ENCODE data around the gene DIDO1.

Gene DIDO1

DNA sequence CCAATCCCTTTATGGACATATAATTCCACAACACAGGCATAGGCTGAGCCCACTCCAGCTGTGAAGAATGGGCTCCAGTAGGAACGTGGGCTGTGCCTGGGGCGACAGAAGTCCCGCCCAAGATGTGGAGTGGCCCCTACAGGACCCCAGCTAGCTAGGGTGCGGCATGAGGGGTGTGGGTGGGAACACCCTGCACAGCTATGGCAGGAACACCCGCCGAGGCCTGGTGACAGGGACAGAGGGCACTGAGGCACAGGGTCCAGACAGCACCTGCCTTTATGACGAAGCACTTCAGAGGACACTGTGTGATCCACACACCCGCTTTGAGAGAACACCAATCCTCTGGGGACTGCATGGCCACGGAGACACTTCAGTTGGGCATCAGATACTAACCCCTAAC, 36.4 kb downstream of the DIDO1 start:
- Histone ChIP-seq H3K9me3 (ENCODE audit: insufficient read depth, low read length) (no peaks in the 10 kb centered on the region), H3K36me3 (ENCODE audit: low read length) (peaks cover 28% of the 10 kb centered on the region), H3K79me2 (ENCODE audit: insufficient read depth, low read length) (no peaks in the 10 kb centered on the region), H4K20me1 (ENCODE audit: low read depth, low read length) (no peaks in the 10 kb centered on the region), H3K9ac (ENCODE audit: low read length) (no peak overlapping the region), H3K27me3 (ENCODE audit: low read length) (no peaks in the 10 kb centered on the region), H3K27ac (ENCODE audit: low read depth, low read length) (no peak overlapping the region), H3K4me2 (ENCODE audit: low read depth, low read length, poor library complexity, severe bottlenecking) (no peak overlapping the region), H3F3A (ENCODE audit: insufficient read depth) (no peaks in the 10 kb centered on the region), H3K9me2 (replicated peaks; ENCODE audit: insufficient read depth, low read length) (no peaks in the 10 kb centered on the region), H2AFZ (ENCODE audit: low read depth, low read length, severe bottlenecking) (no peak overlapping the region), H3K4me3 (ENCODE audit: insufficient read depth, low read length, poor library complexity, severe bottlenecking) (no peak overlapping the region)
- TF ChIP-seq EZH2phosphoT487 (conservative IDR thresholded peaks at IDR 0.05; ENCODE audit: low read length), result no peak
- TF ChIP-seq, protein P1, sequence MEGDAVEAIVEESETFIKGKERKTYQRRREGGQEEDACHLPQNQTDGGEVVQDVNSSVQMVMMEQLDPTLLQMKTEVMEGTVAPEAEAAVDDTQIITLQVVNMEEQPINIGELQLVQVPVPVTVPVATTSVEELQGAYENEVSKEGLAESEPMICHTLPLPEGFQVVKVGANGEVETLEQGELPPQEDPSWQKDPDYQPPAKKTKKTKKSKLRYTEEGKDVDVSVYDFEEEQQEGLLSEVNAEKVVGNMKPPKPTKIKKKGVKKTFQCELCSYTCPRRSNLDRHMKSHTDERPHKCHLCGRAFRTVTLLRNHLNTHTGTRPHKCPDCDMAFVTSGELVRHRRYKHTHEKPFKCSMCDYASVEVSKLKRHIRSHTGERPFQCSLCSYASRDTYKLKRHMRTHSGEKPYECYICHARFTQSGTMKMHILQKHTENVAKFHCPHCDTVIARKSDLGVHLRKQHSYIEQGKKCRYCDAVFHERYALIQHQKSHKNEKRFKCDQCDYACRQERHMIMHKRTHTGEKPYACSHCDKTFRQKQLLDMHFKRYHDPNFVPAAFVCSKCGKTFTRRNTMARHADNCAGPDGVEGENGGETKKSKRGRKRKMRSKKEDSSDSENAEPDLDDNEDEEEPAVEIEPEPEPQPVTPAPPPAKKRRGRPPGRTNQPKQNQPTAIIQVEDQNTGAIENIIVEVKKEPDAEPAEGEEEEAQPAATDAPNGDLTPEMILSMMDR (IDR thresholded peaks at IDR 0.05; ENCODE audit: insufficient read depth, low read length, poor library complexity, severe bottlenecking), result no peak

DNA sequence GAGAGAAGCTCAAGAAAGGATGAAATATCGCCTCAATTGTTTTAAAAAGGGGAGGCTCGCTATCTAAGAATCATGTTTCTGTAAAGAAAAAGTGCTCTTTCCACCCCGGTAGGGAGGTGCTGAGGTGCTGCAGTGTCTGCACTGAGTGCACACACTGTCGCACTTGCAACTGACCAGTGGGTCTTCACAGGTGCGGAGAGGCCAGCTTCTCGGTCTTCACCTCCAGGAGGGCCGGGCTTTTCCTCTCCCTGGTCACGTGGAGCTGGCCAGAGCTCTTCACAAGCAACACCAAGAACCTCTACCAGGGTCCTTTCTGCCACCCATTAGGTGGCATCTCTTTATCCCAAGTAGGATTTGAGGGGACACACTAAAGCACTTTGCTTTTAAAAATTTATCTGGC, 36.9 kb downstream of the DIDO1 start:
- Histone ChIP-seq H3K79me2 (ENCODE audit: insufficient read depth, low read length) (no peaks in the 10 kb centered on the region), H3K27ac (ENCODE audit: low read depth, low read length) (no peak overlapping the region), H3K36me3 (ENCODE audit: low read length) (peaks cover 27% of the 10 kb centered on the region), H3K27me3 (ENCODE audit: low read length) (no peaks in the 10 kb centered on the region), H3K4me3 (ENCODE audit: insufficient read depth, low read length, poor library complexity, severe bottlenecking) (no peak overlapping the region), H3K9me3 (ENCODE audit: insufficient read depth, low read length) (no peaks in the 10 kb centered on the region), H3K9ac (ENCODE audit: low read length) (no peak overlapping the region), H3K9me2 (replicated peaks; ENCODE audit: insufficient read depth, low read length) (no peaks in the 10 kb centered on the region), H3F3A (ENCODE audit: insufficient read depth) (no peaks in the 10 kb centered on the region), H4K20me1 (ENCODE audit: low read depth, low read length) (no peaks in the 10 kb centered on the region), H3K4me2 (ENCODE audit: low read depth, low read length, poor library complexity, severe bottlenecking) (no peak overlapping the region), H2AFZ (ENCODE audit: low read depth, low read length, severe bottlenecking) (no peak overlapping the region)
- TF ChIP-seq EZH2phosphoT487 (conservative IDR thresholded peaks at IDR 0.05; ENCODE audit: low read length), result no peak
- TF ChIP-seq, protein P1 (IDR thresholded peaks at IDR 0.05; ENCODE audit: insufficient read depth, low read length, poor library complexity, severe bottlenecking), result no peak

DNA sequence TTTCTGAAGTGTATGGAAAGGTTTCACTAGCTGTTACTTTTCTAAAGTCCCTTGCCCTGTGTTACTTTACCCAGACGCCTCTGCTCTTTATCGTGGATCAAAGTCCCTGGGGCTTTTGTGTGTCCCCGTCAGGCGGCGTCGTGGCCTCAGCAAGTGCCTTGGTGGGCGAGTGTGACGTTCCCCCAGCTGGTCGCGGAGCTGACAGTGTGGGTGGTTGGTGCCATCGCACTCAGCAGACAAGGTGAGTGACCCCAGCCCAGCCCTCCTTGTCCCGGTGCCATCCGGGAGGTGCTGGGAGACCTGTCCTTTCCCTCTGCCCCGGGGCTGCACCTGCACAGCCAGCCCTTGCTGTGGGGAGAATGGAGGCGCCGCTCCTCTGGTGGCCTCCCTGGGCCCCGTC, 37.4 kb downstream of the DIDO1 start:
- Histone ChIP-seq H3K4me2 (ENCODE audit: low read depth, low read length, poor library complexity, severe bottlenecking) (no peak overlapping the region), H3K36me3 (ENCODE audit: low read length) (peaks cover 24% of the 10 kb centered on the region), H3K79me2 (ENCODE audit: insufficient read depth, low read length) (no peaks in the 10 kb centered on the region), H2AFZ (ENCODE audit: low read depth, low read length, severe bottlenecking) (no peak overlapping the region), H3K9me3 (ENCODE audit: insufficient read depth, low read length) (no peaks in the 10 kb centered on the region), H3K27ac (ENCODE audit: low read depth, low read length) (no peak overlapping the region), H3K9me2 (replicated peaks; ENCODE audit: insufficient read depth, low read length) (no peaks in the 10 kb centered on the region), H3K4me3 (ENCODE audit: insufficient read depth, low read length, poor library complexity, severe bottlenecking) (no peak overlapping the region), H3F3A (ENCODE audit: insufficient read depth) (no peaks in the 10 kb centered on the region), H3K9ac (ENCODE audit: low read length) (no peak overlapping the region), H3K27me3 (ENCODE audit: low read length) (no peaks in the 10 kb centered on the region), H4K20me1 (ENCODE audit: low read depth, low read length) (no peaks in the 10 kb centered on the region)
- TF ChIP-seq EZH2phosphoT487 (conservative IDR thresholded peaks at IDR 0.05; ENCODE audit: low read length), result no peak
- TF ChIP-seq, protein P1 (IDR thresholded peaks at IDR 0.05; ENCODE audit: insufficient read depth, low read length, poor library complexity, severe bottlenecking), result no peak

All from SU-DHL-6 (cell line).